Hepatocyte (in vitro differentiated cells): Measurements from ENCODE around the gene ZMAT3.

Experiments
- EZH2 ChIP-seq: fragments of 200-600 bp; sonication (generic); IDR thresholded peaks from 2 replicates; pipeline ENCODE4 v1.6.1; 2016; ENCODE audit warnings: antibody characterized with exemption, mild to moderate bottlenecking, borderline replicate concordance
- EZH2phosphoT487 ChIP-seq: fragments of 200-600 bp; sonication (generic); IDR thresholded peaks from one replicate; pipeline ENCODE4 v1.6.1; 2018; ENCODE audit warnings: antibody characterized with exemption, mild to moderate bottlenecking, low read depth, moderate library complexity; ENCODE audit not compliant: unreplicated experiment, severe bottlenecking
- TF ChIP-seq, protein P1 (sequence below): fragments of 200-600 bp; sonication (generic); IDR thresholded peaks from 2 replicates; pipeline ENCODE4 v1.5.1; 2016; ENCODE audit warnings: antibody characterized with exemption, mild to moderate bottlenecking; ENCODE audit not compliant: poor library complexity

DNA sequence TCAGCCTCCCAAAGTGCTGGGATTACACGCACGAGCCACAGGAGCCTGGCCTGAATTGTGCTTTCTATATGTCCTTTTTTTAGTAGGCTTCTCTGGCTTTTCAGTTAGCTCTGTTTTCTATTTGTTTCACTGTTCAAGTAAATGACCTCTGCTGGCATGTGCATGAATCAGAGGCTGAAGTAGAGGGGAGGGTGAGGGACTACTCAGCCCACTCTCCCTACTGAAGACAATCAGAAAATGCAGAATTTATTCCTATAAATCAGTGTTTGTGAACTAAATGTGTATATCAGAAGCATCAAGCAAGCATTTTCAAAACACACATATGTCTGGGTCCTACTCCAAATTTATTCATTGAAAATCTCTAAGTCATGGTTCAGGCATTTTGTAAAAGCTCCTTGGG lies 45.0 kb downstream of the ZMAT3 start:
- TF ChIP-seq, protein P1, sequence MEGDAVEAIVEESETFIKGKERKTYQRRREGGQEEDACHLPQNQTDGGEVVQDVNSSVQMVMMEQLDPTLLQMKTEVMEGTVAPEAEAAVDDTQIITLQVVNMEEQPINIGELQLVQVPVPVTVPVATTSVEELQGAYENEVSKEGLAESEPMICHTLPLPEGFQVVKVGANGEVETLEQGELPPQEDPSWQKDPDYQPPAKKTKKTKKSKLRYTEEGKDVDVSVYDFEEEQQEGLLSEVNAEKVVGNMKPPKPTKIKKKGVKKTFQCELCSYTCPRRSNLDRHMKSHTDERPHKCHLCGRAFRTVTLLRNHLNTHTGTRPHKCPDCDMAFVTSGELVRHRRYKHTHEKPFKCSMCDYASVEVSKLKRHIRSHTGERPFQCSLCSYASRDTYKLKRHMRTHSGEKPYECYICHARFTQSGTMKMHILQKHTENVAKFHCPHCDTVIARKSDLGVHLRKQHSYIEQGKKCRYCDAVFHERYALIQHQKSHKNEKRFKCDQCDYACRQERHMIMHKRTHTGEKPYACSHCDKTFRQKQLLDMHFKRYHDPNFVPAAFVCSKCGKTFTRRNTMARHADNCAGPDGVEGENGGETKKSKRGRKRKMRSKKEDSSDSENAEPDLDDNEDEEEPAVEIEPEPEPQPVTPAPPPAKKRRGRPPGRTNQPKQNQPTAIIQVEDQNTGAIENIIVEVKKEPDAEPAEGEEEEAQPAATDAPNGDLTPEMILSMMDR, result no peak
- TF ChIP-seq EZH2 (no peak), EZH2phosphoT487 (no peak)
